HEK293 (cell line): ENCODE results near the gene OPCML.

ENCODE experiments used
- CTCF ChIA-PET: fragments of 350-600 bp; formaldehyde crosslinking; extraction: SDS; loops from one replicate; lab custom pipeline; 2021; ENCODE audit warnings: antibody characterized with exemption; lab: Yijun Ruan, JAX
- POLR2A ChIA-PET: fragments of 300-600 bp; formaldehyde crosslinking; extraction: SDS; loops from one replicate; lab custom pipeline; 2020; ENCODE audit warnings: antibody characterized with exemption, inconsistent platforms; lab: Yijun Ruan, JAX
- H3K27ac ChIP-seq: fragments of 200-500 bp; sonication (Bioruptor generic); 2 replicates; pipeline ENCODE4 v1.5.1; 2014; ENCODE audit warnings: low read depth, low read length, control low read depth, inconsistent platforms; ENCODE audit errors: extremely low read depth
- H3K36me3 ChIP-seq, 2 experiments: fragments of 200-500 bp in 1 of 2; sonication (Bioruptor generic) in 1 of 2; 1 replicate in 1 of 2; 2 replicates in 1 of 2; pipeline ENCODE4 v1.5.1; 2014 to 2017; ENCODE audit warnings: inconsistent platforms in 2 of 2, low read length in 2 of 2; ENCODE audit not compliant: control insufficient read depth in 2 of 2, insufficient read depth in 1 of 2
- H3K4me1 ChIP-seq: fragments of 200-500 bp; sonication (Bioruptor generic); 2 replicates; pipeline ENCODE4 v1.5.1; 2014; ENCODE audit warnings: mild to moderate bottlenecking, low read length, inconsistent platforms; ENCODE audit not compliant: control insufficient read depth, insufficient read depth
- H3K4me3 ChIP-seq: 2 replicates; pipeline ENCODE4 v1.5.1; 2011; ENCODE audit warnings: low read depth, mild to moderate bottlenecking, control low read depth, low read length, moderate library complexity
- H3K9me3 ChIP-seq: fragments of 200-500 bp; sonication (Bioruptor generic); 2 replicates; pipeline ENCODE4 v1.5.1; 2014; ENCODE audit warnings: low read depth, low read length, inconsistent platforms; ENCODE audit not compliant: control insufficient read depth, insufficient read depth
- BCL11B ChIP-seq: fragments of 450-650 bp; formaldehyde crosslinking; IDR thresholded peaks from 2 replicates; pipeline ENCODE4 v1.5.1; 2016; ENCODE audit warnings: low read depth, missing biosample characterization, missing genetic modification characterization
- FEZF1 ChIP-seq: fragments of 450-650 bp; formaldehyde crosslinking; IDR thresholded peaks from 2 replicates; pipeline ENCODE4 v1.5.1; 2016; ENCODE audit warnings: missing biosample characterization, missing genetic modification characterization
- REST ChIP-seq: fragments of 450-650 bp; formaldehyde crosslinking; IDR thresholded peaks from 2 replicates; pipeline ENCODE4 v1.5.1; 2016; ENCODE audit warnings: missing biosample characterization, missing genetic modification characterization
- TCF7L2 ChIP-seq: IDR thresholded peaks from 2 replicates; pipeline ENCODE4 v1.6.1; 2011; ENCODE audit warnings: low read depth, mild to moderate bottlenecking, inconsistent platforms, low read length, moderate library complexity, borderline replicate concordance
- ZBTB11 ChIP-seq: fragments of 450-650 bp; formaldehyde crosslinking; conservative IDR thresholded peaks from 2 replicates; pipeline ENCODE4 v1.5.1; 2016; ENCODE audit warnings: low read depth, missing biosample characterization, missing genetic modification characterization
- ZBTB20 ChIP-seq: fragments of 450-650 bp; formaldehyde crosslinking; IDR thresholded peaks from 2 replicates; pipeline ENCODE4 v1.5.1; 2016; ENCODE audit warnings: missing biosample characterization, missing genetic modification characterization
- ZNF132 ChIP-seq: fragments of 450-650 bp; formaldehyde crosslinking; IDR thresholded peaks from 2 replicates; pipeline ENCODE4 v1.5.1; 2017; ENCODE audit warnings: missing biosample characterization, missing genetic modification characterization, borderline replicate concordance
- ZNF221 ChIP-seq: fragments of 450-650 bp; formaldehyde crosslinking; IDR thresholded peaks from 2 replicates; pipeline ENCODE4 v1.5.1; 2017; ENCODE audit warnings: missing biosample characterization, missing genetic modification characterization, borderline replicate concordance
- ZNF274 ChIP-seq, 2 experiments: fragments of 200-500 bp in 1 of 2; fragments of 450-650 bp in 1 of 2; sonication (Bioruptor generic) in 1 of 2; formaldehyde crosslinking in 1 of 2; IDR thresholded peaks; 2 replicates each; pipeline versions ENCODE4 v1.5.1 to v1.6.1; 2014 to 2016; ENCODE audit warnings: borderline replicate concordance in 1 of 2, inconsistent platforms in 1 of 2, low read length in 1 of 2, missing biosample characterization in 1 of 2, missing genetic modification characterization in 1 of 2
- ZNF37A ChIP-seq: fragments of 450-650 bp; IDR thresholded peaks from 2 replicates; pipeline ENCODE4 v1.5.1; 2018; ENCODE audit warnings: missing biosample characterization, missing genetic modification characterization
- ZNF391 ChIP-seq: fragments of 450-650 bp; formaldehyde crosslinking; IDR thresholded peaks from 2 replicates; pipeline ENCODE4 v1.5.1; 2016; ENCODE audit warnings: low read depth, missing biosample characterization, missing genetic modification characterization, borderline replicate concordance
- ZNF473 ChIP-seq: fragments of 450-650 bp; formaldehyde crosslinking; IDR thresholded peaks from 2 replicates; pipeline ENCODE4 v1.5.1; 2017; ENCODE audit warnings: missing biosample characterization, missing genetic modification characterization
- ZNF558 ChIP-seq: fragments of 450-650 bp; formaldehyde crosslinking; IDR thresholded peaks from 2 replicates; pipeline ENCODE4 v1.5.1; 2016; ENCODE audit warnings: missing biosample characterization, missing genetic modification characterization
- ZNF561 ChIP-seq: fragments of 450-650 bp; IDR thresholded peaks from 2 replicates; pipeline ENCODE4 v1.5.1; 2018; ENCODE audit warnings: missing biosample characterization, missing genetic modification characterization, borderline replicate concordance
- ZNF624 ChIP-seq: fragments of 450-650 bp; formaldehyde crosslinking; IDR thresholded peaks from 2 replicates; pipeline ENCODE4 v1.5.1; 2017; ENCODE audit warnings: missing biosample characterization, missing genetic modification characterization
- ZNF660 ChIP-seq: fragments of 450-650 bp; IDR thresholded peaks from 2 replicates; pipeline ENCODE4 v1.5.1; 2018; ENCODE audit warnings: missing biosample characterization, mild to moderate bottlenecking, missing genetic modification characterization
- ZSCAN18 ChIP-seq: fragments of 450-650 bp; formaldehyde crosslinking; IDR thresholded peaks from 2 replicates; pipeline ENCODE4 v1.5.1; 2016; ENCODE audit warnings: missing biosample characterization, missing genetic modification characterization

The OPCML gene

GRCh38 chr11:132865623-132866022 is 666.7 kb downstream of the OPCML start:
- TF ChIP-seq ZNF561 (tag by site-specific recombination) (no peak), ZNF37A (tag by site-specific recombination) (no peak), ZNF391 (no peak), FEZF1 (tag by site-specific recombination) (no peak), ZNF660 (tag by site-specific recombination) (no peak), BCL11B (tag by site-specific recombination) (no peak), ZBTB11 (no peak), ZNF624 (tag by site-specific recombination) (no peak), ZSCAN18 (tag by site-specific recombination) (no peak), TCF7L2 (no peak), ZNF558 (no peak), REST (tag by site-specific recombination) (no peak), ZBTB20 (no peak), ZNF221 (tag by site-specific recombination) (no peak), ZNF274 (IDR thresholded peaks at IDR 0.05; ENCODE audit: low read length) (no peak), ZNF274 (tag by site-specific recombination; IDR thresholded peaks at IDR 0.05; ENCODE audit: borderline replicate concordance) (no peak), ZNF473 (tag by site-specific recombination) (no peak), ZNF132 (no peak)
- H3K4me1 ChIP-seq, result peaks cover 7% of the 10 kb centered on the region; the same call in 1 of the 2 replicates
- H3K4me3 ChIP-seq, result no peak overlapping the region
- no peak overlapping the region for H3K27ac ChIP-seq
- ChIA-PET POLR2A (no interaction called here), CTCF (interaction anchor here (2.3 kb wide), 1 partner anchor 76 kb away, joined by 14 read pairs; no protein-coding TSS in a partner anchor)
- H3K9me3 ChIP-seq, result no peaks in the 10 kb centered on the region
- no peaks in the 10 kb centered on the region for H3K36me3 ChIP-seq
